ENCODE measurements around the gene MACC1.

GRCh38 chr7:20085086-20085485 is 132.1 kb downstream of the MACC1 start:
- no peak for TF ChIP-seq EZH2 (IDR thresholded peaks at IDR 0.05; ENCODE audit: borderline replicate concordance, low read depth, low read length, severe bottlenecking)
- no peak for TF ChIP-seq CTCF (IDR thresholded peaks at IDR 0.05; ENCODE audit: extremely low read depth in 1 of 2, insufficient read depth in 1 of 2, low read depth in 1 of 2, low read length in 2 of 2)
- no peak for TF ChIP-seq POLR2A (IDR thresholded peaks at IDR 0.05; ENCODE audit: low read depth, low read length)
- TF ChIP-seq POLR2AphosphoS5 (IDR thresholded peaks at IDR 0.05; ENCODE audit: insufficient read depth, low read depth, low read length) = no peak
- no peak for TF ChIP-seq MAX (IDR thresholded peaks at IDR 0.05; ENCODE audit: insufficient read depth, insufficient read length)
- TF ChIP-seq JUN (IDR thresholded peaks at IDR 0.05; ENCODE audit: borderline replicate concordance, insufficient read depth, insufficient read length, low read depth) = no peak
